MM.1S (cell line): ENCODE data around the gene BCL11A.

Experiments used
- CTCF ChIP-seq: fragments of 300-600 bp; sonication (generic); IDR thresholded peaks from 2 replicates; pipeline ENCODE4 v1.5.1; 2016; ENCODE audit warnings: antibody characterized with exemption, low read length, mixed read lengths
- EZH2 ChIP-seq: fragments of 300-600 bp; sonication (generic); optimal IDR thresholded peaks from 2 replicates; pipeline ENCODE3; 2017; ENCODE audit warnings: low read depth, mild to moderate bottlenecking, antibody characterized with exemption, low read length, mixed read lengths
- EZH2phosphoT487 ChIP-seq: fragments of 300-600 bp; sonication (generic); IDR thresholded peaks from 2 replicates; pipeline ENCODE4 v1.6.1; 2018; ENCODE audit warnings: antibody characterized with exemption, low read length

- TF ChIP-seq CTCF, result no peak
- no peak for TF ChIP-seq EZH2
- no peak for TF ChIP-seq EZH2phosphoT487
Measured at GRCh38 chr2:60520917-60521539, 32.4 kb downstream of the BCL11A start.
